ENCODE results near the gene GABRR1.

DNA sequence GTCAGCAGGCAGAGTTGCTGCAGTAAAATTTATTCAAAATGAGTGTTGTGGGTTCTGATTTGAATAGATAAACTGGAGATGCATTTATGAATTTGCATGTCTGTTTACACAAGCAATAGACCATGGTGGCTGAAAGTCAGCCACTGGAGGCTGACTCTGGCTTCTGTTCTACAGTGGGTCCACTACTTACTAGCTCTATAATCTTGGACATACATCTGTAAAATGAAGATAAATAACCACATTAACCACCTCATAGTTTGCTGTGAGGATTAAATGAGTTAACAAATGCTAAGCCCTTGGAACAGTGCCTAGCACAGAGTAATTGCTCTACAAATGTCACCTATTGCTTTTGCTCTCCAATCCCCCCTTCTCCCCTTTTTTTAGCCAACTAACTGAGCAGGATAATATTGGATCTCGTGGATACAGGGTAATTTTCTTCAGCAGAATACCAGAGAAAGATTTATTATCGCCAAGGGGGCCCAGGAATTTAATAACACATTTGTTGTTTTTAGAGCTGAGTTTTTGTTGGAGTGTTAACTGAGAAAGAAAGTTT is 72.7 kb downstream of the GABRR1 start:
- no peak for TF ChIP-seq PATZ1 (CRISPR knock-in tag; IDR thresholded peaks at IDR 0.05; ENCODE audit: borderline replicate concordance)
- TF ChIP-seq, protein P1, sequence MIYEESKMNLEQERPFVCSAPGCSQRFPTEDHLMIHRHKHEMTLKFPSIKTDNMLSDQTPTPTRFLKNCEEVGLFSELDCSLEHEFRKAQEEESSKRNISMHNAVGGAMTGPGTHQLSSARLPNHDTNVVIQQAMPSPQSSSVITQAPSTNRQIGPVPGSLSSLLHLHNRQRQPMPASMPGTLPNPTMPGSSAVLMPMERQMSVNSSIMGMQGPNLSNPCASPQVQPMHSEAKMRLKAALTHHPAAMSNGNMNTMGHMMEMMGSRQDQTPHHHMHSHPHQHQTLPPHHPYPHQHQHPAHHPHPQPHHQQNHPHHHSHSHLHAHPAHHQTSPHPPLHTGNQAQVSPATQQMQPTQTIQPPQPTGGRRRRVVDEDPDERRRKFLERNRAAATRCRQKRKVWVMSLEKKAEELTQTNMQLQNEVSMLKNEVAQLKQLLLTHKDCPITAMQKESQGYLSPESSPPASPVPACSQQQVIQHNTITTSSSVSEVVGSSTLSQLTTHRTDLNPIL (CRISPR knock-in tag; IDR thresholded peaks at IDR 0.05; ENCODE audit: low read depth): no peak
- TF ChIP-seq ZFP3 (CRISPR knock-in tag; IDR thresholded peaks at IDR 0.05): no peak
- TF ChIP-seq GLIS3 (CRISPR knock-in tag; IDR thresholded peaks at IDR 0.05): no peak
- TF ChIP-seq CSRNP3 (CRISPR knock-in tag; IDR thresholded peaks at IDR 0.05): no peak
- TF ChIP-seq ZNF70 (CRISPR knock-in tag; IDR thresholded peaks at IDR 0.05): no peak
- no peak for TF ChIP-seq ARNTL (CRISPR knock-in tag; IDR thresholded peaks at IDR 0.05; ENCODE audit: borderline replicate concordance, low read depth)
- TF ChIP-seq TCF4 (CRISPR knock-in tag; IDR thresholded peaks at IDR 0.05; ENCODE audit: borderline replicate concordance): no peak
